ENCODE results near the gene PERM1.
A peak's percentile ranks its signal among the peaks of the same experiment; 100 is the strongest.
"Not testable (repeated sequence)": the region's sequence is repeated elsewhere in the genome, so short reads cannot be mapped to it uniquely, and the experiment has no call there.

PERM1 gene

DNA sequence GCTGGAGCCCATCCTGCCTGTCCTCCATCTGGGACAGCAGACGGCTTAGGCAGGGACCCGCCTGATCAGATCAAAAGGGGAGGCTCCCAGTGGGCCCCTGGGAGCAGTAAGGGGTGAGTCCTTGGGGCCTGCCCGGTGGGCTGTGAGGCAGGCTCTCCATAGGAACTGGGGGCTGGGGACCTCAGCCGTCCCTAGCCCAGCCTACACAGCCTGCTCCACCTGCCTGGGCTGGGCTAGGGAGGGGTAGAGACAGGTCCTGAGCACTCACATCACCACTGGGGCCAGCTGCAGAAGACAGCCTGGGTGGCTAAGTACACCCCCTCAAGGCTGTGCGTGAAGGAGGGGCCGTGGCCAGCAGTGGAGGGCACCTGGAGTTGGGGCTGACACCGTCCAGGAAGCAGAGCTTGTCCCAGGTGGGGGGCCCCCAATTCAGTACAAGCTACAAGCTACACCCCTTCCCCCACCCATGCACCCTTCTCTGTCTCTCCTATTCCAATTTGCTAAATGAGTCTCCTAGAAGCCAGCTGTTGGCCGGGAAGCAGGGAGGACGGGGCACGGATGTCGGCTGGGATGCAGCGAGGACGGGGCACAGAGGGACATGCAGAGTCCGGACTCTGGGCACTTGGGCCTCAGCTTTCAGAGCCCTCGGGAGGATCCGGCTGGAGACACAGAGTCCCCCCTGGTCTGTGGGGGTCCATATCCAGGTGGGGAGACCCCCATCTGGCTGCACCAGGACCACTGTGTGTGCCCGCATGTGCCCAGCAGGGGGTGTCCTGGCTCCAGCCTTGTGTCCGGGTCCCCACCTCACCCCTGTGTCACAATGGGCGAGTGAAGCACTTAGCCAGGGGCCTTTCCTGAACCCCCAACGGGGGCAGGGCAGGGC is 33.1 kb upstream of the PERM1 start:
- no peak for FAIRE-seq

DNA sequence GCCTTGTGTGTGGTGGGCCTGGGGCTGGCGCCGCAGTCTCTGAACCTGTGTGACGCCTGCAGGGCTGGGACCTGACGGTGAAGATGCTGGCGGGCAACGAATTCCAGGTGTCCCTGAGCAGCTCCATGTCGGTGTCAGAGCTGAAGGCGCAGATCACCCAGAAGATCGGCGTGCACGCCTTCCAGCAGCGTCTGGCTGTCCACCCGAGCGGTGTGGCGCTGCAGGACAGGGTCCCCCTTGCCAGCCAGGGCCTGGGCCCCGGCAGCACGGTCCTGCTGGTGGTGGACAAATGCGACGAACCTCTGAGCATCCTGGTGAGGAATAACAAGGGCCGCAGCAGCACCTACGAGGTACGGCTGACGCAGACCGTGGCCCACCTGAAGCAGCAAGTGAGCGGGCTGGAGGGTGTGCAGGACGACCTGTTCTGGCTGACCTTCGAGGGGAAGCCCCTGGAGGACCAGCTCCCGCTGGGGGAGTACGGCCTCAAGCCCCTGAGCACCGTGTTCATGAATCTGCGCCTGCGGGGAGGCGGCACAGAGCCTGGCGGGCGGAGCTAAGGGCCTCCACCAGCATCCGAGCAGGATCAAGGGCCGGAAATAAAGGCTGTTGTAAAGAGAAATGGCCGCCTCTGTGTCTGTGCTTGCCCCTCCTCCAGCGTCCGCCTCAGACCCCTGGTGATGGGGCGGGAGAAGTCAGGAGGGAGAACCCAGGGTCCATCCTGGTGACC is 32.2 kb upstream of the PERM1 start:
- no peak for FAIRE-seq

DNA sequence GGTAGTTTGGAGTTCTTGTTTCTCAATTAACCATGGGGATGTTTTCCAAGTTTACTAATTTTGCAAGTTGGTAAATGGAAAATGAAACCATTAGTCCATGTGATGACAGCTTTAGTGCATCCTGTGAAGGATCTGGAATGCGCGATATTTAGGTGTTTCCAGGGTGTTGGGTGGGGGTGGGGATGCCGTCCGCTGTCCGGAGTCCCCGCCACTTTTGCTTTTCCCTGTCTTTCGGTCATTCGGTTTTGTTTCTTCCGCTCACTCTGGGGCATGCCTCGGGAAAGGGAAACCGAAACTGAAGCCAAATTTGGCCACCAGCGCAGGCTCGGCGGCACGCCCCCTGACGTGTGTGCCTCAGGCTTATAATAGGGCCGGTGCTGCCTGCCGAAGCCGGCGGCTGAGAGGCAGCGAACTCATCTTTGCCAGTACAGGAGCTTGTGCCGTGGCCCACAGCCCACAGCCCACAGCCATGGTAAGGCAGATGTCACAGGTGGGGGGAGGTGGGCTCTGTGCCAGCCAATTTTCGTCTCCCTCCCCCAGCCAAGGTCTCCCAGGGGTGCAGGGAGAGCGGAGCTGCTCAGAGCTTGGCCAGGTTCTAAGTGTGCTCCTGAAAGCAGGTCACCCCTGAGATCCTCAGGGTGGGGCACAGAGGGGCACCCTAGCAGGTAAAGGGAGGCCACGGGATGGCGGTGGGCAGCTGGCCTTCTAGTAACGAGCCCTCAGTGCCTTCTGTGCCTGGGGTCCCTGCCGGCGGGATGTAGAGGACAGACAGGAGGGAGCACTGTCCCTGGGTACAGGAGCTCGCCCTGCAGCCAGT is 31.4 kb upstream of the PERM1 start, which contains the start of gene ISG15:
TSS of gene ISG15 (plus strand) at position 393 of the 817 bp plus-strand sequence. CDS start at position 470, 77 bp downstream.
- FAIRE-seq = peak; percentile 85

DNA sequence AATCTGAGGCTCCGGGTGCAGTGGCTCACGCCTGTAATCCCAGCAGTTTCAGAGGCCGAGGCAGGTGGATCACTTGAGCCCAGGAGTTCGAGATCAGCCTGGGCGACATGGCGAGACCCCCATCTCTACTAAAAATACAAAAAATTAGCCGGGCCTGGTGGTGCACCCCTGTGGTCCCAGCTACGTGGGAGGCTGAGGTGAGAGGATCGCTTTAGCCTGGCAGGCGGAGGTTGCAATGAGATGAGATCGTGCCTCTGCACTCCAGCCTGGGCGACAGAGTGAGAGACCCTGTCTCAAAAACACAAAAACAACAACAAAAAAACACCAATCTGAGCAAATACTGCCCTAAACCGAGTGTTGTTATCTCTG is 30.8 kb upstream of the PERM1 start:
- not testable (repeated sequence) for FAIRE-seq

DNA sequence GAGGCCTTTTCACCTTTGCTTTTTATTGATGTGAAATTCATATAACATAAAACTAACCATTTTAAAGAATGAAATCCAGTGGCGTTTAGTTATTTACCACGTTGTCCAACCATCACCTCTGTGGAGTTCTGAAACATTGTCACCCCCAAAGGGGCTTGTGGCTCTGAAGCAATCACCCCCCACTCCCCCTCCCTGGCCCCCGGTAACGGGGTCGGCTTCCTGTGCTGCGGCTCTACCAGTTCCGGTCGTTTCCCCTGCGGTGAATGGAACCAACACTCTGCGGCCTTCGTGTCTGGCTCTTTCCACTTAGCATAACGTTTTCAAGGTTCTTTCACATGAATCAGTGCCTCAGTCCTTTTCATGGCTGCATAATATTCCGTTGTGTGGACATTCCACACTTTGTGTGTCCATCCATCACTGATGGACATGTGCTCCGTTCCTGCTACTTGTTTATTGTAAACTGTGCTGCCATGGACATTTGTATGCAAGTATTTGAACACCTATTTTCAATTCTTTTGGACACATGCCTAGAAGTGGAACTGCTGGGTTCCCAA is 29.6 kb upstream of the PERM1 start:
- no peak for FAIRE-seq

DNA sequence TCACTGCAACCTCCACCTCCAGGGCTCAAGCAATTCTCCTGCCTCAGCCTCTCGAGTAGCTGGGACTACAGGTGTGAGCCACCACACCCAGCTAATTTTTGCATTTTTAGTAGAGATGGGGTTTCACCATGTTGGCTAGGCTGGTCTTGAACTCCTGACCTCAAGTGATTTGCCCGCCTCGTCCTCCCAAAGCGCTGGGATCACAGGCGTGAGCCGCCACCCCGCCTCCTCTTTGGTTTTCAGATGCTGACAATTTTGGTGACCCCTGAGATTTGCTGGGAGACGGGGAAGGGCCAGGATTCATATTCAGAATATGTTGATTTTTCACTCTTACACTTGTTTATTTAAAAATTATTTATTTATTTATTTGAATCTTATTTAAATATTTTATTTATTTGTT is 28.2 kb upstream of the PERM1 start:
- FAIRE-seq = not testable (repeated sequence)

DNA sequence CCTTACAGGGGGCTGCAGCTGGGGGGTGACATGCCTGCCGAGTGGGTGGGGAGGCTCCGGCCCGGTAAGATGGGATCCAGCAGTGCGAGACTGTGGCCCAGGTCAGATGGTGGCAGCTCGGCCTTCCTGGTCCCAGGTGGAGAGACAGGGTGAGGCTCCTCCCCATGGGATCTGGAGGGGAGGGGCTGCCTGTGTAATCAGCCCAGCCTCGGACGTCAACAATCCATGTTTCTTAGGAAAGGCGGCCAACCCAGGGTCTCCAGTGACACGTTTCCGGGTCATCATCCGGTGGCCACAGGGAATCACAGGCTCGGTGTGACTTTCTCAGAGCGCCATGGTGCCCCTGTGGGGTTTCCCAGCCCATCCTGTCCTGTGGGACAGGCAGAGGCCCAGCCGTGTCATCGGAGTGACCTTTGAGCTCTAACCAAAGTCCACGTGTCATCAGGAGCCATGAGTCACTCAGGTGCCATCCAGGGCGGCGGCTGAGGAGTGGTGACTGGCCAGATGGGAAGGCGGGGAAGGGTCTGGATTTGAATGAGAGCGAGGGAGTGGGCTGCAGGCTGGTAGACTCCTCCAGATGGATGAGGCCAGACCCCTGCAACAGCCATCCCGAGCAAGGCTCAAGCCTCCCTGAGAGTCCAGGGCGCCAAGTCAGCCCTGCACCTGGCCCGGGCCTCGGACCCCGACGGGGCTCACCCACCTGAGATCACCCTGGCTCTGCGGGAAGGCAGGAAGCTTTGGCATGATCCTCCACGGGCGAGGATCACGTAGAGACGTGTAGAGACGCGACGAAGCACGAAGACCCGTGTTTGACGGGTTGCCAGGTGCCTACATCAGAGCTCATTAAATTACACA is 24.6 kb upstream of the PERM1 start:
- FAIRE-seq = no peak

DNA sequence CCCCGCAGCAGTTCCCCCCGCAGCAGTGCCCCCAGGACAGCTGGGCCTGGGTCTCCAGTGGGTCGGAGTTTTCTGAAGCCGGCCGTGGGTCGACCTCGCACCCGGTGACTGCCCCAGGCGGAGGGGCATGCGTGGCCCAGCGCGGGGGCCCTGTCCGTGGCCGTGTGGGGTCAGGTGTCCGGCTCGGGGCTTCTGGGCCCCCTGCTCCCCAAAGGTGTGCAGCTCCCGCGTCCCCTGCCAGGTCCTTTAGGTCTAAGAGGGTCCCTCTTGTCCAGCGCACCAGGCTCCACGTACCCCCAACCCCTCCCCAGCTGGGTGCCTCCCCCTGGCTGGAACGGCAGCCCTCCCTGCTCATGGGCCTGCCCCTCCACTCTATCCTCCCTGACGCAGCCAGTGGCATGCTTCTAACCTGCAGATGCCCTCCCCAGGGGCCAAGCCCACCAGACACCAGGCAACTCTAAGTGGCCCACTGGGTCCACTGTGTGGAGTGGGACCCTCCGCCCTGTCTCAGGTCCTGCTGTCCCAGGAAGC is 23.9 kb upstream of the PERM1 start:
- FAIRE-seq = no peak

DNA sequence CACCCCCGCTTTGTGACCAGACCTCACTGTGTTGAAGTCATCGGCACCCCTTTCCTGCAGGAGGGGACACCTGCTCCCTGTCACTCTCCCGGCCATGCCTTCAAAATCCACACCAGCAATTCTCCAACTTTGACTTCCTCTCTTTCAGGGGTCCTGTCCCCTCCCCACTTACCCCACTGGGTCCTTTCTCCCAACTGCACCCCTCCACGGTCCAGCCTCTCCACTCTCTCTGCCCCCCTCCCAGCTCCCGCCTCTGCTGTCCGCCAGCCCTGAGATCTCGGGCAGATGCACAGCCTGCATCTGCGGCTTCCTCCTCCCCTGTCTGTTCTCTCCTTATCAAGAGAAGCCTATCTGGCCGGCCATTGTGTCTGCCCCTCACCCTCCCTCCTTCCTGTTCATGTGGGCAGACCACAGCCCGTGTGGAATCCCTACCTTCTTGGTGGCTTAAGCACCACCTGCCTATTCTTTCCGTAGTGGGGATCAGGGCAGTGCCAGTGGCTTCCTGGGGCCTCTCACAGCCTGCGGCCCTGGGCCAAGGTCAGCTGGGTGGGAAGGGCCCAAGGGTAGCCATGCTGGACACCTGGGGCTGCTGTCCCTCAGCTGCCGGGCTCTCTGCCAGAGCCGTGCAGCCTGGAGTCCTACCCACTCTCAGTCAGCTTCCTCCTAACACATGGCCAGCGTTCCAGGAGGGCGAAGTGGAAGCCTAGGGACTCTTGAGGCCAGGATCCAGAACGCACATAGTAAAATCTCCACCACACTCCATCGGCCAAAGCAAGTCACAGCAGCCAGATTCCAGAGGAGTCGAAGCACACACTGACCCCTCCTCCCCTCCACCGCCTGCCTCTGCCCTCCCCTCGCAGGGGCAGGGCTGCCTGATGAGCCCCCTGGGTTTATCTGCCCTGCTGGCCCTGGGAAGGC is 23.1 kb upstream of the PERM1 start:
- no peak for FAIRE-seq

DNA sequence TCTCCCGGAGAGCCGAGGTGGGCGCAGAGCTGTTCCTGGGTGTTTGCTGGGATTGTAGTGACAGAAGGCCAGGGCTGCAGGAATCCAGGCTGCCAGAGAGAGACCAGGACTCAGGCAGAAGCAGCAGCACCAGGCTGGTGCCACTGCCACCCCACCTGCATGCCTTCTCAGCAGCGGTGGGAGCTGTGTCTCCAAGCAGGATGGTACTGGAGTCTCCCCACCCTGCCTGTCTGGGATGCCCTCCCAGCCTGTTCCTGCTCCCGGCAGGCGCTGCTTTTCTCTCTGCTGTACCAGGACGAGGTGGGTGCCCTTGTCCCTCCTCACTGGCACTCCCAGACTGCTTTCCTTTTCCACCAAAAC is 22.5 kb upstream of the PERM1 start:
- no peak for FAIRE-seq

DNA sequence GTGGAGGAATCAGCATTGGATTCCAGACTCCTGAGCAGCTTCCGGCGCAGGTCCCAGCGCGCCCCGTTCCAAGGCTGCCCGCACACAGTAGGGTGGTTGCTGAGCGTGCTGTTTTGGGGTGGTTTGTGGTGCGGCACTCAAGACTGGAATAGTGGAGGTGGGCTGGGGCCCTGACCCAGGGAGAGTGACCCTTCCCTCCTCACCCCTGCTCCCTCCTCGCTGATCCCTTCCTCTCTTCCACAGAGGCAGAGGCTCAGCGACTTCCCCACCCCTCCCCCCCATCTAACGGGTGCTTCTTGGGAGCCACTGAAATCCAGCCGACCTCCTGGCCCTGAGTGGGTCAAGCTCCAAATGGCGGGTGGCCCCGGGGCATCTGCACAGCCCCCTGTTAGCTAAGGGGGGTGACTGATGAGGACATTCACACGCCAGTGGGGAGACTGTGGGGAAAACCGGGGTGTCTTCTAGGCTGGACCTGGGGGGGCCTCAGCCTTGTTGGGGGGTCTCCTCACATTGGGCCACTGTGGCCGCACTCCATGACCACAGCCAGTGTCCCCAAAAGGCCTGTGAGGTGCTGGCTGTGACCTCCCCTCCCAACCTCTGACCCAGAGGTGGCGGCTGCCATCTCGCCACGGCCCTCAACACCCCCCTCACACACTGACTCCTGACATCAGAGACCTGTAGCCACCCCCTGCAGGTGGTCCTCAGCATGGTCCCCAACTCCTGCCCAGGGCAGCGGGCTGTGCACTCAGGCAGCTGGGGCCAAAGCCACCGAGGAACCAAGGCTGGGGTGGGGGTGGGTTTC is 21.9 kb upstream of the PERM1 start:
- no peak for FAIRE-seq

DNA sequence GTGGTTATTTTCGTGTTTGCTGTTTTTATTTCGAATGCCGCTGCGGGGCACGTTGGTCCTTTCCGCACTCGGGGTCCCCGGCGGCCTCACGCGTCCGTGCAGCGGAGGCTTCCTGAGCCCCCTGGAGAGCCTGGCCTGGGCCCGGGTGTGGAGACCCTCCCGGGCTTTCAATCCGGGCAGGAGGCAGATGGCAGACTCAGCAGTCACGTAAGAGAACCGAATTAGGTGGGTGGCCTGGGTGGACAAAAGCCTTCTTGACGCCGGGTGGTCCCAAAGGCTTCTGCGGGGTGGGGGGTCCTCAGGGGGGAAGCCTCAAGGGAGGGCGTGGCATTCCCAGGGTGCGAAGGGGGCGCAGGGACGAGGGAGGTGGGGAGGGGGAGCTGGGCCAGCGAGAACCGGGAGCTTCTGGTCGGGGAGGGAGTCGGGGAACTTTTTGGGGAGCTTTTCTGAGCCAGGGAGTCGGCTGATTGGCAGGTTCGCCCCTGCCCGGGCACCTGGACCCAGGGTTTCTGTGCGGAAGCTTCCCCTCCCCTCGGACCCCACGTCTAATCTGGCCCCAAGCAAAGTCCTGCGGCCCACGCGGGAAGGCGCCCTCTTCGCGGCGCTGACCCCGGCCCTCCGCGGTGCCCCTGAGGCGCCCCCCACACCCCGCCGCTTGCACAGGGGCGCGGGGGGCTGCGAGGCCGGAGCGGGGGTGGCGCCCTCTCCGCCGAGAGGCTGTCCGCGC is 19.3 kb upstream of the PERM1 start:
- FAIRE-seq = no peak

DNA sequence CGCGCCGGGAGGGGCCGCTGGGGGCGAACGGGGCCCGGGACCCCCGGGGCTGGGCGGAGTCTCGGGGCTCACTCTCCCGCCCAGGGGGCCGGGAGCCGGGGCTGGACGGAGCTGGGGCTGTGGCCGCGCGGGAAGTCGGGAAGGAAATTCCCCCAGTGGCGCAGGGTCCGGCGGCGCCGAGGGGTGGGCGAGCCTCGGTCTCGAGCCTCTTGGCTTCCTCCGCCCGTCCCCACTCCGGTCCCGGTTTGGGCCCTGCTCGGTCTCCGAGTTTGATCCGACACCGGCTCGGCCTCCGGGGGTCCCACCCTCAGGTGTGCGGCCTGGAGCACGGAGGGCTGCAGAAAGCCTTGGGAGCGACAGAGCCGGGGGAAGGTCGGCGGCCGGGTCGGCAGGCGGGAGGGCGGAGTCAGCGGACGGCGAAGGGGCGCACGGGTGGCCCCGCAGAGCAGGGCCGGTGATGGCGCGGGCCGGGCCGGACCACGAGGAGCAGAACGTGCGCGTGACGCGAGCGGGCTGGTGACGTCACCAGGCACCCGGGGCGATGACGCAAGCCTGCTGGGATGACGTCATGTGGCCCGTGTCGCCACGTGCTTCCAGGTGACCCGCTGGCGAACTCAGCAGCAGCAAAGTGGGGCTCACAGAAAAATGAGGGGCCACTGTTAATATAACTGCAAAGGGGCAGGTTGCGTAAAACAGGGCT is 18.6 kb upstream of the PERM1 start:
- FAIRE-seq = peak; percentile 81

DNA sequence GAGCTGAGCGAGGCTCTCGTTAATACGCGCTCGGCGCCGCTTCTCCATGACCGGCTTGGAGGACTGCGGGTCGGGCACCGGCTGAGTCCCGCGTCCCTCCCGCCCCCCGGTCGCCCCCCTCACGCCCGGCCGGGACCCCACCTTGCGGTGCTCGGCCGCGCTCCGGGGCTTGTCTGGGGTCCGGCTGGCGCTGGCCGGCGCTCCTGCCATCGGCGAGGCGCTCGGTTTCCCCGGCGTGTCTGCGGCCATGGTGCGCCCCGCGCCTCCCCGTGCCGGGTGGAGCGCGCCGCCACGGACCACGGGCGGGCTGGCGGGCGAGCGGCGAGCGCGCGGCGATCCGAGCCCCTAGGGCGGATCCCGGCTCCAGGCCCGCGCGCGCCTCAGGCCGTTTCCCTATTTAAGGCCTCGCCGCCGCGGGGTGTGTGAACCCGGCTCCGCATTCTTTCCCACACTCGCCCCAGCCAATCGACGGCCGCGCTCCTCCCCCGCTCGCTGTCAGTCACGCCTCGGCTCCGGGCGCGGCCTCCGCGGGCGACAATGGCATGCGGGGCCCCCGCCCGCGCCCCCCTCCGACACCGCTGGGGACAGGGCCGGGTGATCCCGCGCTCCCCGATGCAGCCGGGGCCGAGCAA is 17.9 kb upstream of the PERM1 start, which contains the start of gene HES4:
TSS of gene HES4 (minus strand) at position 373 of the 632 bp plus-strand sequence. CDS start at position 249, 124 bp downstream.
- no peak for FAIRE-seq

DNA sequence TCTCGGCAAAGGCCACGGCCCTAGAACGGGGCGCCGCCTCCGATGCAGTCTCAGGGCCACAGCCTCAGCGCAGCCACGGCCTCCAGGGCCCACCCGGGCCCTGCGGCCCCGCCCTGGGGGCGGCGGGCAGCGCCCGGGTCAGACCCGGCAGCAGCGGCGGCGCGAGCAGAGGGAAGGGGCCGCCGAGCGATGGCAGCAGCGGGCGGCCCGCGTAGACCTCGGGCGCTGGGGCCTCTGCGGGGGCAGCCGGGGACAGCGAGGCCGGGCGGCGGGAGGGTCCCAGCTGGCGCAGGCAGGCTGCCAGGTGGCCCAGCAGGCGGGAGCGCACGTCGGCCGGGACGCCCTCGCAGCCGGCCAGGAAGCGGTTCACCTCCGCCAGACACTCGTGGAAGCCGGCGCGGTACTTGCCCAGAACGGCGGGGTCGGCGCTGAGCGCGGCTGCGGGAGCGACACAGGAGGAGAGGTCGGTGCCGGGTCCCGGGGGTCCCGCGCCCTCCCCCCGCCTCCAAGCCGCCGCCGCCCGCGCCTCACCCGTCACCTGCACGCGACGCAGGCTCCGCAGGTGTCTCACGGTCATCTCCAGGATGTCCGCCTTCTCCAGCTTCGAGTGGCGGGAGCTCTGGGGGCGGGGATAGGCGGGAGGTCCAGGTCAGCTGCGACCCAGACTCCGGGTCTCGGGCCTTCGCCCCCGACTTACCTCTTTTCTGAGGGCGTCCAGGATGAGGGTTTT is 17.3 kb upstream of the PERM1 start:
- FAIRE-seq = no peak

DNA sequence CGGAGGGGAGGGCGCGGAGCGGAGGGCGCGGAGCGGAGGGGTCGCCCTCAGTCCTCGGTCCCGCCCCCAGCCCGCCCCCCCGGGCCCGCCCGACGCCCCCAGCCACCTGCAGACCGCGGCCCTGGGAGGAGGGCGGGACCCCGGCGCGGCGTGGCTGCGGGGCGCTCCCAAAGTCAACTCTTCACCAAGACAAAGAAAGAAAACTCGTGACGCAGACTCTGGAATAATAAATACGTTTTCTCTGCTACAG is 16.8 kb upstream of the PERM1 start:
- FAIRE-seq = no peak

DNA sequence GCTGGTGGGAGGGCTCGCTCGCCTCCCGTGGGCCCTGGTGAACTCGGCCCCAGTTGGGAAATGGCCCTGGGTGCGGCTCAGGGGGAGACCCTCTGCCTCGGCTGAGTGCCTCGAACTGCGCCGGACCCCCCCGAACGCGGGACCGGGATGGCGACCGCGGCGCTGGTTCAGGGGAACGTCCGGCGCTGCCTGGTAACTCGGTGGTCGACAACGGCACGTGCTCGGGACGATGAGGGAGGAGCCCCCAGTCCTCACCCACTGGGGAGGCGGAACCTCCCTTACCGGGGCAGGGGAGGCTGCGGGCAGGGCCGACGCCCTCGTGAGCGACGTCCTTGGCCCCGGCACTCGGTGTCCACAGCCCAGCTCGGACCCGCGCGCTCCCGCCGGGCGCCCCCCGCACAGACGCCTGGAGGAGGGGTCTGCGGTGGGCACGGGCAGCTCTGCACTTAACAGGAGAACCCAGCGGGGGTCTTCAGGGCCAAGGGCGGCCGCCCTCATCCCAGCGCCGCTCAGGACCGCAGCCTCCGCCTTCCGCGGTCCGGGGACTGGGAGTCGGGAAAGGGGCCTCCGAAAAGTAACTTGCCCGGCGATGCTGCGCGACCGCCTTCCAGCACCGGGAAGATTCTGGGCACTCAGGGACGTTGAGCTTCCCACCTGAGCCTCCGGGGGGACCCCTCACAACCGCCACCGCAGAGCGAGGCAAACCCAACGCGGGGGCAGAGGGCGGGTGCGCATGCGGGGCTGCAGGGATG is 16.3 kb upstream of the PERM1 start:
- FAIRE-seq = no peak
